Airway epithelial cell (primary cell): Measurements from ENCODE around the gene CASP9. TPM values are rescaled to one million over a fixed set of nuclear protein-coding genes. Genes with fewer than 3 reads are reported as not detected.

ENCODE experiments used
- total RNA-seq: library from RNA; depleted of rRNA; stranded (reverse); fragments of >200 nt; gene quantifications from 2 replicates; pipeline ENCODE4 v1.2.3, GENCODE V29; 2015

The CASP9 gene
- total RNA-seq, result 5.8 and 7.6 TPM in 2 replicates

GRCh38 chr1:15524021-15524282 is at the start of gene CASP9:
CASP9 (minus strand) TSS chr1:15524215; CDS start chr1:15524200, 15 bp downstream.

GRCh38 chr1:15526490-15527339 is 2.7 kb upstream of the CASP9 start, which contains the start of gene DNAJC16:
DNAJC16 (plus strand) TSS chr1:15526848; CDS start chr1:15529106, 2,258 bp downstream.

GRCh38 chr1:15475752-15476314 is 48.2 kb downstream of the CASP9 start, which contains the start of gene CELA2B:
CELA2B (plus strand) TSS chr1:15476104; CDS start chr1:15476126, 22 bp downstream.

GRCh38 chr1:15456313-15456954 is 67.6 kb downstream of the CASP9 start, which contains the start of gene CELA2A:
CELA2A (plus strand) TSS chr1:15456732; CDS start chr1:15456754, 22 bp downstream.

Other genes with a start within 250 kb of the CASP9 start
- gene EFHD2, start 114.3 kb downstream of the CASP9 start, total RNA-seq, result 71.5 and 83.0 TPM in 2 replicates
- gene CTRC, start 85.8 kb downstream of the CASP9 start, total RNA-seq, result not detected in 2 replicates
- not detected in 2 replicates for gene CELA2A, start 67.5 kb downstream of the CASP9 start, total RNA-seq
- gene CELA2B, start 48.1 kb downstream of the CASP9 start, total RNA-seq, result not detected in 2 replicates
- 14.0 and 16.3 TPM in 2 replicates for gene DNAJC16, start 2.6 kb upstream of the CASP9 start, total RNA-seq
- 0.70 and 0.99 TPM in 2 replicates for gene AGMAT, start 60.8 kb upstream of the CASP9 start, total RNA-seq
- 9.3 and 15.2 TPM in 2 replicates for gene DDI2, start 93.2 kb upstream of the CASP9 start, total RNA-seq
- 20.6 and 23.6 TPM in 2 replicates for gene PLEKHM2, start 160.1 kb upstream of the CASP9 start, total RNA-seq
- gene SLC25A34, start 212.0 kb upstream of the CASP9 start, total RNA-seq, result 0.05 and 0.14 TPM in 2 replicates
- gene TMEM82, start 218.3 kb upstream of the CASP9 start, total RNA-seq, result not detected in 2 replicates
- 85.8 and 98.4 TPM in 2 replicates for gene FBLIM1, start 234.6 kb upstream of the CASP9 start, total RNA-seq